Measurements from ENCODE around the gene SORCS2.

The SORCS2 gene

DNA sequence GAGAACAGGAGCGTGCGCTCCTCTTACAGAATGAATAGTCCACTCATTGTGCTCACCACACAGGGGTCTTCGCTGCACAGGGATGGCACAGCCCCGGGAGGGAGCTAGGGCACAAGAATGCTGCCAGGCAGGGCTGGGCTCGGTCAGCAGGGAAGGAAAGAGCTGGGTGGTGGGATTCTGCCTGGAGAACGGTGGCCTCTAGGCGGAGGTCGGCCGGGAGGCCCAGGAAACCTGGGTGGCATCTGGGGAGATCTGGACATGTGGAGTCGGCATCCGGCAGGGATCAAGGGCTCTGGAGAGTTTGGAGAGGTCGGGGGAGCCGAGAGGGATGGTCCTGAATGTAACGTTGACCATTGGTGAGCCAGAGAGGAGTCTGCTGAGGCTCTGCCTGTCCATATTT, 288.9 kb downstream of the SORCS2 start:
- no peak overlapping the region for H3K4me3 ChIP-seq (ENCODE audit: low read length)
- no peak for DNase-seq (ENCODE audit: low read depth)
- TF ChIP-seq, protein P1, sequence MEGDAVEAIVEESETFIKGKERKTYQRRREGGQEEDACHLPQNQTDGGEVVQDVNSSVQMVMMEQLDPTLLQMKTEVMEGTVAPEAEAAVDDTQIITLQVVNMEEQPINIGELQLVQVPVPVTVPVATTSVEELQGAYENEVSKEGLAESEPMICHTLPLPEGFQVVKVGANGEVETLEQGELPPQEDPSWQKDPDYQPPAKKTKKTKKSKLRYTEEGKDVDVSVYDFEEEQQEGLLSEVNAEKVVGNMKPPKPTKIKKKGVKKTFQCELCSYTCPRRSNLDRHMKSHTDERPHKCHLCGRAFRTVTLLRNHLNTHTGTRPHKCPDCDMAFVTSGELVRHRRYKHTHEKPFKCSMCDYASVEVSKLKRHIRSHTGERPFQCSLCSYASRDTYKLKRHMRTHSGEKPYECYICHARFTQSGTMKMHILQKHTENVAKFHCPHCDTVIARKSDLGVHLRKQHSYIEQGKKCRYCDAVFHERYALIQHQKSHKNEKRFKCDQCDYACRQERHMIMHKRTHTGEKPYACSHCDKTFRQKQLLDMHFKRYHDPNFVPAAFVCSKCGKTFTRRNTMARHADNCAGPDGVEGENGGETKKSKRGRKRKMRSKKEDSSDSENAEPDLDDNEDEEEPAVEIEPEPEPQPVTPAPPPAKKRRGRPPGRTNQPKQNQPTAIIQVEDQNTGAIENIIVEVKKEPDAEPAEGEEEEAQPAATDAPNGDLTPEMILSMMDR (conservative IDR thresholded peaks at IDR 0.05; ENCODE audit: low read length) = no peak

DNA sequence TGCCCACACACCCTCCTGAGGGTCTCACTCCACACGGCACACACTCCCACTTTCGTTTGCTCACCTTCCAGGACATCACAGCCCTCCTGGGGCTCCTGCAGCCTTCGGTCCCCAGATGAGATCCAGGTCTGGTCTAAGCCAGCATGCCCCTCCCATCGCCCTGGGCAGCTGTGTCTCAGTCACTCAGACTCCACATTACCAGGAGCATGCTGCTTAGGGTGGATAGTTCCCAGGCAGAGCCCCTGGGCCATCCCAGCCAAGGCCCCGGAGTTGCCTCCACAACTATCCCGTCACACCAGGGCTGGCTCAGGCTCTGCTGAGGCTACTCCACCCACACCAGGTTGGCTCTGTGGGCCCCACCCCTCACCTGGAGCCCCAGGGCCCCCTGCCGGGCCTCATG, 292.8 kb downstream of the SORCS2 start:
- TF ChIP-seq, protein P1 (conservative IDR thresholded peaks at IDR 0.05; ENCODE audit: low read length) = no peak
- no peak overlapping the region for H3K4me3 ChIP-seq (ENCODE audit: low read length)
- no peak for DNase-seq (ENCODE audit: low read depth)

DNA sequence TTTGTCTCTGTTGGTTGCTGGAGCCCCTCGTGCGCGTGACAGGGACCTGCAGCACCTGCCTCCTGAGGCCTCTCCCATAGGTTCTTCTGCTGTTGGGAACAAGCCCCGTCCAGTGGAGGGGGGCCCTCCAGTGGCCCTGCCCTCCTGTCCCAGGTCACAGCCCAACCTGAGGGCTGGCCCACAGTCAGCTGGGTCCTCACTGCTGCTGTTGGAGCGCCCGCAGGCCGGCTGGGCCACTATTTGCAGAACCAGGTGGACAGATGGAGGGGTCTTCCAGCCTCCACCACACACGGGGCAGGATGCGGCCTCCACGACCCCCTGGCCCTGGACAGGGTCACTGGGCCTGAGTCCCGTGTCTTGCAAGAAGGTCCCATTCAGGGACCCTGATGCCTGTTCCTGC, 293.8 kb downstream of the SORCS2 start:
- no peak for DNase-seq (ENCODE audit: low read depth)
- H3K4me3 ChIP-seq (ENCODE audit: low read length) = no peak overlapping the region
- TF ChIP-seq, protein P1 (conservative IDR thresholded peaks at IDR 0.05; ENCODE audit: low read length) = no peak

DNA sequence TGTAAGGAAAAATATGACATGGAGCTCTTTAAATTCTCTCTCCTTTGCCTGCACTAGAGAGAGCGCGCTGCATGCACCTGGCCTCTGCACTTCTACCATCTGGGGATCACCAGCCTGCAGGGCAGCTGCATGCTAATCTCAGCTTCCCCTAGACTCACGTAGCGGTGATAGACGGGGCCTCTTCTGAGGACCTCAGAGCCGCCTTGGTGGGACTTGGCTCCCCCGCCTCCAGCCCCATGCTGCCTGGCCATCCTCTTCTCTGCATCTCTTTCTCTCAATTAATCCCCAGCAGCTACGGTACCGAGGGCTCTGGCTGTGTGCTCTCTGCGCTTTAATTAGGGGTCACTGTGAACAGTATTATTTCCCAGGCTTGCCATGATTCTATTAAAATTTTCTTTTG, 295.2 kb downstream of the SORCS2 start:
- TF ChIP-seq, protein P1 (conservative IDR thresholded peaks at IDR 0.05; ENCODE audit: low read length) = no peak
- no peak for DNase-seq (ENCODE audit: low read depth)

DNA sequence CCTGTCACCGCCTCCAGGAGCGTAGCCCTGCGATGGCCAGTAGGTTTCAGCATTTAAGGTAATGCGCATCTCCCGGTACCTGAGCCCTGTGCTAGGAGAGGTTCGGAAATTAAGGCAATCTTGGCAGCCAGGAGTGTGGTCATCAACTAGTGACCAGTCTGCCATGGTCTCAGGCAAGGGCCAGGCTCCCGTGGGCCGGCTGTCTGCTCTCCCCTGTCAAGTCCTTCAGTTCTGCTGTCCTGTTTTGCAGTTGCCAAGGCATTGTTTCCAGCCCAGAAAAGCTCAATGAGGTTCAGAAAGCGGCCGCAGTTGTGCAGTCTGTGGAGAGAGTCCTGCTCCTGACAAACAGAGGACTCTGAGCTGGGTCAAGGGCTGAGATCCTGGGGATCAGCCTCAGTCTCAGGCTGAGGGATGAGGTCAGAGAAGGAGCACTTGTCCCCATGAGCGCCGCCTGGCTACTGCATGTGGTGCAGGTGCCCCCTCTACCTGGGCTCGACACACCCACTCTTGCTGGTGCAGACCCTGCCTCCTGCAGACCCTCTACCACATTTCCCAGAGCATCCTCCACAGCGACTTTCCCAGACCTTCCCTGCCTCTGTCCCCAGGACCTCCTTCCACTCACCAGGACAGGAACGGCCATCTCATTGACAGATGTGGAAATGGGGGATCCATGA, 295.8 kb downstream of the SORCS2 start:
- no peak overlapping the region for H3K4me3 ChIP-seq (ENCODE audit: low read length)
- TF ChIP-seq, protein P1 (conservative IDR thresholded peaks at IDR 0.05; ENCODE audit: low read length) = no peak
- no peak for DNase-seq (ENCODE audit: low read depth)

More for the DNA sequence above, 295.2 kb downstream of the SORCS2 start:
- H3K4me3 ChIP-seq (ENCODE audit: low read length) = no peak overlapping the region

DNA sequence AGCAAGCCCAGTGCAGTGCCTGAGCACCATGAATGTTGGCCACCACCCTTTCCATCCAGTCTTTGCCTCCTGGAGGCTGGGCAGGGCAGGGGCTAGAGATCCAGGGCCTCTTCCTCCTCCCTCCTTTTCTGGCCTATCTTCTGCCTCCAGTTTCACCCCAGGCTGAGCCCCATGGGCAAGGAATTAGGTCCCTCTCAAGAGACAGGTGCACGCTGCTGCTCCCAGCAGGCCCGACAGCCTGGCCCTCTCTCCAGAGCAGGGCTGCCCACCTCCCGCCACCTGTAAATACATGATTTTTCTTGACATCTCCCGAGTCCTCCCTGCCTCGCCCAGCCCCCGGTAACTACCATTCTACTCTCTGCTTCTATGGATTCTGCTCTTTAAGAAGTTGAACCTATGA, 299.6 kb downstream of the SORCS2 start:
- H3K4me3 ChIP-seq (ENCODE audit: low read length) = no peak overlapping the region
- TF ChIP-seq, protein P1 (conservative IDR thresholded peaks at IDR 0.05; ENCODE audit: low read length) = no peak
- DNase-seq (ENCODE audit: low read depth) = no peak

DNA sequence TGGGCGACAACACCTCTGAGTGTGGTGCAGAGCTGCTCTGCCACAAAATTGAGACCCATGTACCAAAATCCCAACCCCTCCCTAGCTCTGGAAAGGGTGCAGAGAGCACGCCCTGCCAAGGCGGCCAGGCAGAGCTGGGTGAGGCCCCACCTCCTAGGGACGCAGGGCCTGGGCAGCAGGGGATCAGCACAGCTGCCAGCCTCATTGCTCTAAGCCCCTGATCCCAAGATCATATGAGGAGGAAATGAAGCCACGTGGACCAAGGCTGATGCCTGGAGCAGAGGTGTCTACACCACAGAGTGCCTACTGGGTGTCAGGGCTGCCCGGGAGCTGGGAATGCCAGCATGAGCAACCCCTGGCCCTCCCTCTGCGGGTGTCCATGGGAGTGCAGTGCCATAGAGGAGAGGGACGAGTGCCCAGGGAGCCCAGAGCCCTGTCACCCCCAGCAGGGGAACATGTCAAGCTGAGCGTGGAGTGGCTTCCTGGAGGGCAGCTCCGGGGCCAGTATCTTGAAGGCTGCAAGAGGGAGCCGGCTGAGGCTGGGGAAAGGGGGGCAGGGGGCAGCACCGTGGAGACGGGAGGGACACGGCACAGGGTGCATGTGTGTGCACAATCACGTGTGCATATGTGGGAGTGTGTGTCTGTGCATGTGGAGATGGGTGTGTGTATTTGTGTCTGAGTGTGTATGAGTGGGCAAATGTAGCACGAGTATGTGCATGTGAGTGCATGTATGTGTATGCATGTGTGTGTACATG, 306.3 kb downstream of the SORCS2 start:
- H3K4me3 ChIP-seq (ENCODE audit: low read length) = no peak overlapping the region
- no peak for DNase-seq (ENCODE audit: low read depth)
- TF ChIP-seq, protein P1 (conservative IDR thresholded peaks at IDR 0.05; ENCODE audit: low read length) = no peak

Data from AG10803 (cell line).